SU-DHL-6 (cell line): ENCODE data around the gene TIAM2.
"Not testable (repeated sequence)": the region's sequence is repeated elsewhere in the genome, so short reads cannot be mapped to it uniquely, and the experiment has no call there.

Source experiments
- H2AFZ ChIP-seq: fragments of 200-600 bp; sonication (generic); 2 replicates; pipeline ENCODE4 v1.6.1; 2014; ENCODE audit warnings: low read depth, mild to moderate bottlenecking, moderate library complexity, mixed read lengths, antibody characterized with exemption, low read length; ENCODE audit not compliant: severe bottlenecking
- H3F3A ChIP-seq: fragments of 200-600 bp; shearing (Covaris generic); 2 replicates; pipeline ENCODE4 v1.6.0; 2016; ENCODE audit warnings: antibody characterized with exemption, mild to moderate bottlenecking; ENCODE audit not compliant: insufficient read depth
- H3K27ac ChIP-seq: fragments of 200-600 bp; sonication (generic); 2 replicates; pipeline ENCODE4 v1.5.1; 2016; ENCODE audit warnings: low read depth, mild to moderate bottlenecking, low read length, moderate library complexity, mixed read lengths
- H3K27me3 ChIP-seq: fragments of 200-600 bp; sonication (generic), shearing (Covaris generic); 2 replicates; pipeline ENCODE4 v1.6.0; 2014; ENCODE audit warnings: mild to moderate bottlenecking, low read length
- H3K36me3 ChIP-seq: fragments of 200-600 bp; sonication (generic); 2 replicates; pipeline ENCODE4 v1.6.1; 2014; ENCODE audit warnings: mild to moderate bottlenecking, low read length, mixed read lengths
- H3K4me2 ChIP-seq: fragments of 300-600, 200-600 bp; shearing (Covaris generic), sonication (generic); 2 replicates; pipeline ENCODE4 v1.6.0; 2014; ENCODE audit warnings: low read length, low read depth, mild to moderate bottlenecking; ENCODE audit not compliant: poor library complexity, severe bottlenecking
- H3K4me3 ChIP-seq: fragments of 200-600 bp; sonication (generic); 2 replicates; pipeline ENCODE4 v1.5.1; 2014; ENCODE audit warnings: antibody characterized with exemption, low read length, mild to moderate bottlenecking, mixed read lengths; ENCODE audit not compliant: insufficient read depth, poor library complexity, severe bottlenecking
- H3K79me2 ChIP-seq: fragments of 200-600 bp; sonication (generic); 2 replicates; pipeline ENCODE4 v1.6.1; 2014; ENCODE audit warnings: mild to moderate bottlenecking, low read length, moderate library complexity; ENCODE audit not compliant: insufficient read depth
- H3K9ac ChIP-seq: fragments of 200-600 bp; sonication (generic); 2 replicates; pipeline ENCODE4 v1.7.0; 2014; ENCODE audit warnings: mild to moderate bottlenecking, low read length
- H3K9me2 ChIP-seq: fragments of 200-600 bp; sonication (generic); replicated peaks from 2 replicates; pipeline ENCODE4 v1.6.1; 2014; ENCODE audit warnings: low read length; ENCODE audit not compliant: insufficient read depth
- H3K9me3 ChIP-seq: fragments of 200-600 bp; sonication (generic); 2 replicates; pipeline ENCODE4 v1.6.1; 2014; ENCODE audit warnings: low read length, mixed read lengths; ENCODE audit not compliant: insufficient read depth
- H4K20me1 ChIP-seq: fragments of 200-600 bp; sonication (generic); 2 replicates; pipeline ENCODE4 v1.6.1; 2014; ENCODE audit warnings: low read depth, mild to moderate bottlenecking, antibody characterized with exemption, low read length, moderate library complexity, mixed read lengths
- CTCF ChIP-seq: fragments of 200-600 bp; sonication (generic); IDR thresholded peaks from one replicate; pipeline ENCODE4 v1.5.1; 2017; ENCODE audit warnings: antibody characterized with exemption, mild to moderate bottlenecking, low read length, moderate library complexity; ENCODE audit not compliant: insufficient read depth, poor library complexity, severe bottlenecking
- EZH2phosphoT487 ChIP-seq: fragments of 200-600 bp; sonication (generic), shearing (Covaris generic); conservative IDR thresholded peaks from 2 replicates; pipeline ENCODE4 v1.6.1; 2018; ENCODE audit warnings: mild to moderate bottlenecking, antibody characterized with exemption, low read length, moderate library complexity, mixed read lengths

The TIAM2 gene

GRCh38 chr6:155227046-155227445 lies 231.9 kb downstream of the TIAM2 start:
- Histone ChIP-seq H3K27me3 (no peaks in the 10 kb centered on the region), H3K27ac (no peak overlapping the region), H3K4me2 (no peak overlapping the region), H3K9me2 (no peaks in the 10 kb centered on the region), H3F3A (no peaks in the 10 kb centered on the region), H3K36me3 (no peaks in the 10 kb centered on the region; the same call in 1 of the 2 replicates), H3K9ac (no peak overlapping the region), H2AFZ (no peak overlapping the region), H3K4me3 (no peak overlapping the region), H3K79me2 (peaks cover 23% of the 10 kb centered on the region; the same call in 1 of the 2 replicates), H3K9me3 (no peaks in the 10 kb centered on the region), H4K20me1 (no peaks in the 10 kb centered on the region)
- TF ChIP-seq EZH2phosphoT487 (no peak), CTCF (no peak)

GRCh38 chr6:155228546-155229166 lies 233.5 kb downstream of the TIAM2 start:
- no peaks in the 10 kb centered on the region for H4K20me1 ChIP-seq
- H3K9me2 ChIP-seq: no peaks in the 10 kb centered on the region
- H3K27me3 ChIP-seq: no peaks in the 10 kb centered on the region
- no peaks in the 10 kb centered on the region for H3K9me3 ChIP-seq
- H3K79me2 ChIP-seq: peaks cover 29% of the 10 kb centered on the region; the same call in 1 of the 2 replicates
- no peaks in the 10 kb centered on the region; the same call in 1 of the 2 replicates for H3K36me3 ChIP-seq
- no peak overlapping the region for H3K4me3 ChIP-seq
- no peaks in the 10 kb centered on the region for H3F3A ChIP-seq
- TF ChIP-seq EZH2phosphoT487: no peak
- no peak for TF ChIP-seq CTCF
- H3K27ac ChIP-seq: no peak overlapping the region
- no peak overlapping the region for H3K9ac ChIP-seq
- H2AFZ ChIP-seq: no peak overlapping the region
- no peak overlapping the region for H3K4me2 ChIP-seq

- H3K4me2 ChIP-seq, H4K20me1 ChIP-seq, H2AFZ ChIP-seq, H3K36me3 ChIP-seq, H3K27ac ChIP-seq, H3K27me3 ChIP-seq, H3K9me2 ChIP-seq, H3K9ac ChIP-seq, H3K9me3 ChIP-seq, H3F3A ChIP-seq, H3K4me3 ChIP-seq: not testable (repeated sequence)
- peaks cover 20% of the 10 kb centered on the region; the same call in 1 of the 2 replicates for H3K79me2 ChIP-seq
These were observed 235.9 kb downstream of the TIAM2 start for GRCh38 chr6:155230975-155231374.

- Histone ChIP-seq H3K9ac (no peak overlapping the region), H3K36me3 (0 out of 2 replicates have a peak, but pooled peaks cover 6% of the 10 kb centered on the region), H3K9me3 (no peaks in the 10 kb centered on the region), H4K20me1 (no peaks in the 10 kb centered on the region), H2AFZ (no peak overlapping the region), H3K4me2 (no peak overlapping the region), H3F3A (no peaks in the 10 kb centered on the region), H3K27me3 (no peaks in the 10 kb centered on the region), H3K79me2 (peaks cover 16% of the 10 kb centered on the region; the same call in 1 of the 2 replicates), H3K9me2 (no peaks in the 10 kb centered on the region), H3K27ac (no peak overlapping the region), H3K4me3 (no peak overlapping the region)
- TF ChIP-seq EZH2phosphoT487 (no peak), CTCF (no peak)
These were observed 237.7 kb downstream of the TIAM2 start for GRCh38 chr6:155232848-155233247.
